Measurements from ENCODE around the gene OTOP3. TPM values are rescaled to one million over a fixed set of nuclear protein-coding genes. Genes with fewer than 3 reads are reported as not detected.

OTOP3 gene
- total RNA-seq, 1 donor from 2014 or later: not detected

- Mint-ChIP-seq H3K36me3 (ENCODE audit: low read depth, unreplicated experiment) (peaks cover 21% of the 10 kb centered on the region), H3K27ac (ENCODE audit: unreplicated experiment) (no peak overlapping the region), H3K27me3 (ENCODE audit: unreplicated experiment) (peaks cover 14% of the 10 kb centered on the region), H3K4me3 (ENCODE audit: unreplicated experiment) (no peak overlapping the region), H3K9me3 (ENCODE audit: unreplicated experiment) (no peaks in the 10 kb centered on the region), H3K4me1 (ENCODE audit: unreplicated experiment) (peaks cover 6% of the 10 kb centered on the region)
- peak; percentile 61 for DNase-seq (ENCODE audit: low spot score)
- peak; percentile 44 for TF ChIP-seq CTCF (IDR thresholded peaks at IDR 0.05; ENCODE audit: unreplicated experiment)
Measured at GRCh38 chr17:74960570-74961342, 25.1 kb downstream of the OTOP3 start.

- H3K36me3 Mint-ChIP-seq (ENCODE audit: low read depth, unreplicated experiment): peaks cover 24% of the 10 kb centered on the region
Measured at GRCh38 chr17:74961657-74962350, 26.1 kb downstream of the OTOP3 start.

GRCh38 chr17:74962622-74963394, 27.1 kb downstream of the OTOP3 start:
- Mint-ChIP-seq H3K36me3 (ENCODE audit: low read depth, unreplicated experiment) (peaks cover 22% of the 10 kb centered on the region), H3K4me3 (ENCODE audit: unreplicated experiment) (no peak overlapping the region), H3K4me1 (ENCODE audit: unreplicated experiment) (peaks cover 9% of the 10 kb centered on the region), H3K27ac (ENCODE audit: unreplicated experiment) (no peak overlapping the region), H3K27me3 (ENCODE audit: unreplicated experiment) (peaks cover 12% of the 10 kb centered on the region), H3K9me3 (ENCODE audit: unreplicated experiment) (no peaks in the 10 kb centered on the region)
- no peak for DNase-seq (ENCODE audit: low spot score)
- no peak for TF ChIP-seq CTCF (IDR thresholded peaks at IDR 0.05; ENCODE audit: unreplicated experiment)

More at GRCh38 chr17:74961657-74962350, 26.1 kb downstream of the OTOP3 start:
- no peak overlapping the region for H3K27ac Mint-ChIP-seq (ENCODE audit: unreplicated experiment)
- H3K4me1 Mint-ChIP-seq (ENCODE audit: unreplicated experiment): peaks cover 9% of the 10 kb centered on the region
- H3K27me3 Mint-ChIP-seq (ENCODE audit: unreplicated experiment): peaks cover 14% of the 10 kb centered on the region
- peak; percentile 91 for DNase-seq (ENCODE audit: low spot score)
- TF ChIP-seq CTCF (IDR thresholded peaks at IDR 0.05; ENCODE audit: unreplicated experiment): peak; percentile 95
- no peak overlapping the region for H3K4me3 Mint-ChIP-seq (ENCODE audit: unreplicated experiment)
- H3K9me3 Mint-ChIP-seq (ENCODE audit: unreplicated experiment): no peaks in the 10 kb centered on the region

GRCh38 chr17:74963656-74964055, 28.0 kb downstream of the OTOP3 start:
- peaks cover 10% of the 10 kb centered on the region for H3K4me1 Mint-ChIP-seq (ENCODE audit: unreplicated experiment)
- H3K27ac Mint-ChIP-seq (ENCODE audit: unreplicated experiment): no peak overlapping the region
- TF ChIP-seq CTCF (IDR thresholded peaks at IDR 0.05; ENCODE audit: unreplicated experiment): no peak
- no peaks in the 10 kb centered on the region for H3K9me3 Mint-ChIP-seq (ENCODE audit: unreplicated experiment)
- no peak for DNase-seq (ENCODE audit: low spot score)
- peaks cover 9% of the 10 kb centered on the region for H3K27me3 Mint-ChIP-seq (ENCODE audit: unreplicated experiment)
- no peak overlapping the region for H3K4me3 Mint-ChIP-seq (ENCODE audit: unreplicated experiment)
- peaks cover 20% of the 10 kb centered on the region for H3K36me3 Mint-ChIP-seq (ENCODE audit: low read depth, unreplicated experiment)
